Right lobe of liver (tissue), 4 donors: ENCODE results near the gene LILRB5.

ENCODE experiments used
- POLR2A ChIP-seq: fragments of 450-650 bp; IDR thresholded peaks from one replicate; pipeline ENCODE4 v1.6.1; 2017; ENCODE audit warnings: antibody characterized with exemption, mild to moderate bottlenecking
- TF ChIP-seq, protein P1 (sequence below), 4 donors: fragments of 200-600 bp in 3 of 4; fragments of 450-650 bp in 1 of 4; IDR thresholded peaks; one replicate each; pipeline versions ENCODE4 v1.5.1 to v1.8.0; 2016 to 2022; ENCODE audit warnings: antibody characterized with exemption in 4 of 4, mild to moderate bottlenecking in 2 of 4
- donor health status: DM: no; HTN: no; CAD: no.
- donor health status: DM: no; HTN: no; CAD: no.
- donor health status: DM: no; HTN: yes; CAD: no.

- TF ChIP-seq, protein P1, sequence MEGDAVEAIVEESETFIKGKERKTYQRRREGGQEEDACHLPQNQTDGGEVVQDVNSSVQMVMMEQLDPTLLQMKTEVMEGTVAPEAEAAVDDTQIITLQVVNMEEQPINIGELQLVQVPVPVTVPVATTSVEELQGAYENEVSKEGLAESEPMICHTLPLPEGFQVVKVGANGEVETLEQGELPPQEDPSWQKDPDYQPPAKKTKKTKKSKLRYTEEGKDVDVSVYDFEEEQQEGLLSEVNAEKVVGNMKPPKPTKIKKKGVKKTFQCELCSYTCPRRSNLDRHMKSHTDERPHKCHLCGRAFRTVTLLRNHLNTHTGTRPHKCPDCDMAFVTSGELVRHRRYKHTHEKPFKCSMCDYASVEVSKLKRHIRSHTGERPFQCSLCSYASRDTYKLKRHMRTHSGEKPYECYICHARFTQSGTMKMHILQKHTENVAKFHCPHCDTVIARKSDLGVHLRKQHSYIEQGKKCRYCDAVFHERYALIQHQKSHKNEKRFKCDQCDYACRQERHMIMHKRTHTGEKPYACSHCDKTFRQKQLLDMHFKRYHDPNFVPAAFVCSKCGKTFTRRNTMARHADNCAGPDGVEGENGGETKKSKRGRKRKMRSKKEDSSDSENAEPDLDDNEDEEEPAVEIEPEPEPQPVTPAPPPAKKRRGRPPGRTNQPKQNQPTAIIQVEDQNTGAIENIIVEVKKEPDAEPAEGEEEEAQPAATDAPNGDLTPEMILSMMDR (IDR thresholded peaks at IDR 0.05): no peak
- peak; percentile 54 for TF ChIP-seq POLR2A
These were observed 47.1 kb downstream of the LILRB5 start for GRCh38 chr19:54209811-54210494.
